Measurements from ENCODE around the gene PKLR.
"Not testable (repeated sequence)": the region's sequence is repeated elsewhere in the genome, so short reads cannot be mapped to it uniquely, and the experiment has no call there.

The PKLR gene

GRCh38 chr1:155301342-155301841 lies at the start of gene PKLR:
TSS of gene PKLR (minus strand) at chr1:155301438. CDS start at chr1:155301395, 43 bp downstream.
- no peak within 1 kb of the TSS for H3K4me3 Mint-ChIP-seq
- H3K9me3 Mint-ChIP-seq = no peaks in the 10 kb centered on the region
- H3K27me3 Mint-ChIP-seq = peaks cover 15% of the 10 kb centered on the region
- H3K36me3 Mint-ChIP-seq (ENCODE audit: low read depth) = no peaks in the 10 kb centered on the region
- no peak within 1 kb of the TSS for H3K27ac Mint-ChIP-seq
- H3K4me1 Mint-ChIP-seq = no peaks in the 10 kb centered on the region
- no peak for DNase-seq
- ATAC-seq = no peak

DNA sequence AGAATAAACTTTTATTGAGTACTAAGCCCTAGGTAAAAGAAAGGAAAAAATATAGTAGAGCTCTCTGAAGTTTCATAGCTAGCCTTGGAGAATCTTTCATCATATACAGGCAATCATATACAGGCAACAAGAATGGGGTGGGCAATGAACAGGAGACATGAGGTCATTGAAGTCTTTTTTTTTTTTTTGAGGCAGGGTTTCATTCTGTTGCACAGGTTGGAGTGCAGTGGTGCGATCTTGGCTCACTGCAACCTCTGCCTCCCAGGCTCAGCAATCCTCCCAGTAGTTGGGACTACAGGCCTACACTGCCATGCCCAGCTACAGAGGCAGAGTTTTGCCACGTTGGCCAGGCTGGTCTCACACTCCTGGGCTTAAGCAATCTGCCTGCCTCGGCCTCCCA lies 41.6 kb upstream of the PKLR start:
- Mint-ChIP-seq H3K4me3 (no peak overlapping the region), H3K36me3 (ENCODE audit: low read depth) (peaks cover 40% of the 10 kb centered on the region), H3K27ac (no peak overlapping the region)

GRCh38 chr1:155339515-155340097 lies 38.4 kb upstream of the PKLR start:
- Mint-ChIP-seq H3K27me3 (no peaks in the 10 kb centered on the region), H3K9me3 (no peaks in the 10 kb centered on the region), H3K4me1 (peaks cover 3% of the 10 kb centered on the region), H3K27ac (peak overlapping the region; percentile 1), H3K36me3 (ENCODE audit: low read depth) (peaks cover 46% of the 10 kb centered on the region), H3K4me3 (no peak overlapping the region)
- ATAC-seq (no peak), DNase-seq (no peak)

More for the DNA sequence above, 41.6 kb upstream of the PKLR start:
- Mint-ChIP-seq H3K4me1 (peaks cover 3% of the 10 kb centered on the region), H3K27me3 (no peaks in the 10 kb centered on the region), H3K9me3 (no peaks in the 10 kb centered on the region)
- DNase-seq = no peak
- no peak for ATAC-seq

DNA sequence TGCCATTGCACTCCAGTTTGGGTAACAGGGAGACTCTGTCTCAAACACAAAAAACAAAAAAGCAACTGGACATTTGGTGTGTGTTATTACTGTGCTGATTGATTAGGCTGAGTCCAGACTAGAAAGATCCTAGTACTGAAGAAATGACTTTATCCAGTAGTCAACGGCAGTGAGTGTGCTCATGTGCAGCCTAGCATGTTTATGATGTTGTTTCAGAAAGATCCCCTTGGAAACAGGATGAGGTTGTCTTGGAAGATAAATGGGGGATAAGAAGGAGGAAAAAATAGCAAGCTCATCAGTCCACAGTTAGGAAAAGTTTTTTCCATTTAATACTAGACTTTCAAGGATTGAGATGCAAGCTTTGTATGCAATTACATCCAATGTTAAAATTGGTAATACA lies 33.7 kb upstream of the PKLR start:
- H3K27me3 Mint-ChIP-seq = no peaks in the 10 kb centered on the region
- H3K9me3 Mint-ChIP-seq = no peaks in the 10 kb centered on the region
- peaks cover 3% of the 10 kb centered on the region for H3K4me1 Mint-ChIP-seq
- no peak overlapping the region for H3K4me3 Mint-ChIP-seq
- H3K27ac Mint-ChIP-seq = no peak overlapping the region
- DNase-seq = no peak
- H3K36me3 Mint-ChIP-seq (ENCODE audit: low read depth) = peaks cover 47% of the 10 kb centered on the region
- ATAC-seq = no peak

DNA sequence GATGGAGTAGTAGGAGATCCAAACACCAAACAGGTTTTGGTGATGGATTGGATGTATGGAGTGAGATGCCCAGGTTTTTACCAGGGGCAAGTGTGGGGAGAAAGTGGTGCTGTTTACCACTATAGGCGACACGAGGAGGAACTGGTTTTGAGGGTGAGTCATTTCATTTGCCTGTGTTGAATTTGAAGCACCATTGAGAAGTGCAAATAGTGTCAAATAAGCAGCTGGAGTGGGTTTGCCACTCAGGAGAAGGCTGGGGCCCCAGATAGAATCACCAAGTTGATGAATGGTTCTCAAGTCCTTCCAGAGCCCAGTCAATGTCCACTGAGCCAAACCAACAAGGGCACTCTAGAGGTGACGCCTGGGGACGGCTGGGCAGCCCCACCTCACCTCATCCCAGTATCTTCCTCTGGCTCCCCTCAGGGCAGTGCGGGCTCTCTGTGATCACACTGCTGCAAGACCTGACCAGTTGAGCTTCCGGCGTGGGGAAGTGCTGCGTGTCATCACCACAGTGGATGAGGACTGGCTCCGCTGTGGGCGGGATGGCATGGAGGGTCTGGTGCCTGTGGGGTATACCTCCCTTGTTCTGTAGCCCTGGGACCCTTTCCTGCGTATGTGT lies 28.9 kb upstream of the PKLR start:
- Mint-ChIP-seq H3K4me1 (peaks cover 8% of the 10 kb centered on the region), H3K4me3 (no peak overlapping the region), H3K9me3 (no peaks in the 10 kb centered on the region), H3K36me3 (ENCODE audit: low read depth) (peaks cover 26% of the 10 kb centered on the region), H3K27me3 (no peaks in the 10 kb centered on the region), H3K27ac (no peak overlapping the region)
- DNase-seq (no peak), ATAC-seq (peak; percentile 5)

DNA sequence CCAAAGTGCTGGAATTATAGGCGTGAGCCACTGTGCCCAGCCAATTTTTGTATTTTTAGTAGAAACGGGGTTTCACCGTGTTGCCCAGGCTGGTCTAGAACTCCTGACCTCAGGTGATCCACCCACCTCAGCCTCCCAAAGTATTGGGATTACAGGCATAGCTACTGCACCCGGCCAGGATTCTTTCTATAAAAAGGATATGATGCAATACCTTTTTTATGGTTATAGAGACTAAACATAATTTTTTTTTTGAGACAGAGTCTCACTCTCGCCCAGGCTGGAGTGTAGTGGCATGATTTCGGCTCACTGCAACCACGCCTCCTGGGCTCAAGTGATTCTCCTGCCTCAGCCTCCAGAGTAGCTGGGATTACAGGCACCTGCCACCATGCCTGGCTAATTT lies 27.6 kb upstream of the PKLR start:
- not testable (repeated sequence) for H3K27ac Mint-ChIP-seq, DNase-seq, ATAC-seq, H3K4me3 Mint-ChIP-seq, H3K9me3 Mint-ChIP-seq, H3K27me3 Mint-ChIP-seq
- H3K36me3 Mint-ChIP-seq (ENCODE audit: low read depth) = peaks cover 21% of the 10 kb centered on the region
- H3K4me1 Mint-ChIP-seq = peaks cover 12% of the 10 kb centered on the region

DNA sequence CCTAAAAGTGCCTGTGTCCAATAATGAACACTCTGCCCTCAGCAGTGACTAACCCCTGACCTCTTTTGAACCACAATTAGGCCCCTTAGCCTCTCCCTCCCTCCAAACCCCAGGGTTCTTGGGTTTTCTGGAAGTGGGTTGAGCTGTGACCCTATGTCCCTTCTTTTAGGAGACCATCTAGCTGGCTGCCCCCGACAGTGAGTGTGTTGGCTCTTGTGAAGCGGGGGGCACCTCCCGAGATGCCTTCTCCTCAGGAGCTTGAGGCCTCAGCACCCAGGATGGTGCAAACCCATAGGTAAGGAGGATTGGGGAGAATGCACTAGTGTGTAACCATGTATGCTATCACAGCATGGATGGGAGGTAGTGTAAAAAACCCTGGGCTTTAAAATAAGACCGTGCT lies 26.7 kb upstream of the PKLR start:
- H3K27ac Mint-ChIP-seq = no peak overlapping the region
- no peak overlapping the region for H3K4me3 Mint-ChIP-seq

GRCh38 chr1:155326631-155327037 lies 25.4 kb upstream of the PKLR start:
- H3K4me3 Mint-ChIP-seq = no peak overlapping the region
- no peak for DNase-seq
- ATAC-seq = no peak
- H3K27ac Mint-ChIP-seq = no peak overlapping the region
- no peaks in the 10 kb centered on the region for H3K27me3 Mint-ChIP-seq
- H3K9me3 Mint-ChIP-seq = no peaks in the 10 kb centered on the region
- peaks cover 16% of the 10 kb centered on the region for H3K36me3 Mint-ChIP-seq (ENCODE audit: low read depth)
- peaks cover 20% of the 10 kb centered on the region for H3K4me1 Mint-ChIP-seq

More for the DNA sequence above, 26.7 kb upstream of the PKLR start:
- Mint-ChIP-seq H3K27me3 (no peaks in the 10 kb centered on the region), H3K9me3 (no peaks in the 10 kb centered on the region), H3K4me1 (peaks cover 12% of the 10 kb centered on the region), H3K36me3 (ENCODE audit: low read depth) (peaks cover 16% of the 10 kb centered on the region)
- DNase-seq (no peak), ATAC-seq (no peak)

GRCh38 chr1:155326020-155326526 lies 24.8 kb upstream of the PKLR start:
- H3K9me3 Mint-ChIP-seq = no peaks in the 10 kb centered on the region
- H3K27me3 Mint-ChIP-seq = no peaks in the 10 kb centered on the region
- peaks cover 23% of the 10 kb centered on the region for H3K4me1 Mint-ChIP-seq
- H3K4me3 Mint-ChIP-seq = peak overlapping the region; percentile 55
- peak overlapping the region; percentile 68 for H3K27ac Mint-ChIP-seq
- DNase-seq (no peak), ATAC-seq (no peak)
- H3K36me3 Mint-ChIP-seq (ENCODE audit: low read depth) = peaks cover 13% of the 10 kb centered on the region

GRCh38 chr1:155325603-155325893 lies 24.3 kb upstream of the PKLR start:
- peak overlapping the region; percentile 68 for H3K27ac Mint-ChIP-seq

DNA sequence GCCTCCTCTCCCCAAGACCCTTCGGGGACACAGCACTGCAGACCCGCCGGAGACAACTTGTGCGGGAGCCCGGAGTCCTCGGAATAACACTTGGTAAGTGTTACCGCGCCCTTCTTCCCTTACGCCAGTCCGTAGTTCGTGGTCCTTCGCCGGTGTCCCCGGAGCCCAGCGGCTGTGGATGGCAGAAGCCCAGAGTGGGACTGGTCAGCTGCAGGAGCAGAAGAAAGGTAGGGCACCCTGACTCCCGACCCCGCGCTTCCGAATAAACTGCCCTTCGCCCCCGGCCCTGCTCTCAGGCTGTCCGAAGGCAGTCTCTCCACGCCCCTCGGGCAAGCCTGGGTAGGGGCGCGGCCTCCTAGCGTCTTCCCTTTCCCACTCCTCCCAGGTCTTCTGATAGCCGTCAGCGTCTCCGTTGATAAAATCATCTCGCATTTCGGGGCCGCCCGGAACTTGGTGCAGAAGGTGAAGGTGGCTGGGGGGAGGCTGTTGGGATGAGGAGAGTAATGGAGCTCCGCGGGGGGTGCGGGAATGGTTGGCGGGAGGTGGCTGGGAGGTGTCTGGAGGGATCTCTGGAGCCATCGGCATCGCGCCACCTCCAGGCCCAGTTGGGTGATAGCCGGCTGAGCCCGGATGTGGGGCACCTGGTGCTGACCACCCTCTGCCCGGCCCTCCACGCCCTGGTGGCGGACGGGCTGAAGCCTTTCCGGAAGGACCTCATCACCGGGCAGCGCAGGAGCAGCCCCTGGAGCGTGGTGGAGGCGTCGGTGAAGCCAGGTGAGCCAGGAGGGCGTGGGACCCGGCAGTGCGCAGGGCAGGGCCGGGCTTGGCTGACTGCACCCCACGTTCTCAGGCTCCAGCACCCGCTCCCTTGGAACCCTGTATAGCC lies 23.7 kb upstream of the PKLR start:
- ATAC-seq = no peak
- Mint-ChIP-seq H3K36me3 (ENCODE audit: low read depth) (peaks cover 8% of the 10 kb centered on the region), H3K4me1 (peaks cover 33% of the 10 kb centered on the region), H3K4me3 (peak overlapping the region; percentile 81), H3K27ac (peak overlapping the region; percentile 56), H3K9me3 (no peaks in the 10 kb centered on the region), H3K27me3 (no peaks in the 10 kb centered on the region)
- peak; percentile 33 for DNase-seq

More at GRCh38 chr1:155325603-155325893, 24.3 kb upstream of the PKLR start:
- Mint-ChIP-seq H3K4me1 (peaks cover 27% of the 10 kb centered on the region), H3K4me3 (peak overlapping the region; percentile 55), H3K9me3 (no peaks in the 10 kb centered on the region), H3K36me3 (ENCODE audit: low read depth) (peaks cover 8% of the 10 kb centered on the region), H3K27me3 (no peaks in the 10 kb centered on the region)
- ATAC-seq (no peak), DNase-seq (no peak)

DNA sequence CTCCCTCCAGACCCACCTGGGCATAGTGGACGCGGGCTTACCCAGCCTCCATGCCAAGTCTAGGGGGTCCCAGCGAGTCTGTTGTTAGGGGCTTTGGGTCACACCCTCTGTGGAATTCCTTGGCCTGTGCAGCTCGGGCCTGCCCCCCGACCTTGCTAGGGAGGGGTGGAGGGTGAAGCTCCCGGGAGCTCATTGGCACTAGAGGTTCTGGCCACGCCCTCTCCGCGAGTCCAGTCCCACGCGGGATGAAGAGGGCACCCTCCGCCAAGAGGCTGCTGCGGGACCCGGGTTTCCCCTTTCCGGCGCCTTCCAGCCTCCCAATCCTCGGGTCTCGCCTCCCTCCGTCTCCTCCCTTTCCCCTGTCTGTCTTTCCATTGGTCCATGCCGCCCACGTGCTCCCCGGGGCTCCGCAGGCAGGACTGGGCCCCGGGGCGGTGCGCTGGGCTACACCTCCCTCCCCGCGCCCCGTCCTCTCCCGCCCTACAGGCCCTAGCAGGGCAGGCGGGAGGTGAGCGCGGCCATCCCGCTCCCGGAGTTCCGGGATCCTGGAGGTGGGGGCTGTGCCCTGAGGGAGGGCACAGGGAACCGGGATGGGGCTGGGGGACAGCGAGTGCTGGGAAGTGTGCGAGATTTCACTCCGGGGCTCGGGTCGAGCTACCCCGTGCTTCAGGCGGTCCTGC lies 22.9 kb upstream of the PKLR start:
- ATAC-seq (peak; percentile 82), DNase-seq (peak; percentile 94)
- H3K4me1 Mint-ChIP-seq = peaks cover 33% of the 10 kb centered on the region

GRCh38 chr1:155323729-155324036 lies 22.4 kb upstream of the PKLR start:
- ATAC-seq = peak; percentile 63
- peak; percentile 87 for DNase-seq
- no peaks in the 10 kb centered on the region for H3K9me3 Mint-ChIP-seq
- H3K4me1 Mint-ChIP-seq = peaks cover 33% of the 10 kb centered on the region
- peaks cover 15% of the 10 kb centered on the region for H3K36me3 Mint-ChIP-seq (ENCODE audit: low read depth)
- H3K27me3 Mint-ChIP-seq = no peaks in the 10 kb centered on the region
- H3K27ac Mint-ChIP-seq = peak overlapping the region; percentile 77
- peak overlapping the region; percentile 81 for H3K4me3 Mint-ChIP-seq

More for the DNA sequence above, 22.9 kb upstream of the PKLR start:
- Mint-ChIP-seq H3K4me3 (peak overlapping the region; percentile 81), H3K36me3 (ENCODE audit: low read depth) (peaks cover 11% of the 10 kb centered on the region), H3K9me3 (no peaks in the 10 kb centered on the region), H3K27ac (peak overlapping the region; percentile 77), H3K27me3 (no peaks in the 10 kb centered on the region)

GRCh38 chr1:155322953-155323728 lies 21.9 kb upstream of the PKLR start:
- ATAC-seq (peak; percentile 48), DNase-seq (peak; percentile 93)
- Mint-ChIP-seq H3K27me3 (no peaks in the 10 kb centered on the region), H3K27ac (peak overlapping the region; percentile 67), H3K36me3 (ENCODE audit: low read depth) (peaks cover 19% of the 10 kb centered on the region), H3K9me3 (no peaks in the 10 kb centered on the region), H3K4me1 (peaks cover 33% of the 10 kb centered on the region), H3K4me3 (peak overlapping the region; percentile 81)

Measured in activated naive CD8-positive, alpha-beta T cell treated with anti-CD3 and anti-CD28 coated beads, Interleukin-2, amount 50 U/mL, for 24 hours (primary cell).